IMR-90 (cell line): ENCODE measurements around the gene SEMA6A. TPM values are rescaled to one million over a fixed set of nuclear protein-coding genes. Genes with fewer than 3 reads are reported as not detected.

Source experiments
- ATAC-seq: fragments of 200-7000 bp; cut with Tn5 transposase; 2 replicates; pipeline ENCODE4 v1.9.1; 2020; ENCODE audit warnings: low read depth, mild to moderate bottlenecking, moderate library complexity
- BruUV-seq: library from RNA; stranded (reverse); fragments of 400-500 nt; replicated peaks from 2 replicates; lab custom pipeline; 2021; lab: Mats Ljungman, UMichigan
- CTCF ChIA-PET: fragments of 300-600 bp; formaldehyde crosslinking; extraction: SDS; loops from one replicate; lab custom pipeline; 2021; ENCODE audit warnings: antibody characterized with exemption; lab: Yijun Ruan, JAX
- POLR2A ChIA-PET: fragments of 300-600 bp; sonication (Branson Sonifier 250); formaldehyde crosslinking; loops from one replicate; lab custom pipeline; 2022; ENCODE audit warnings: antibody characterized with exemption; ENCODE audit not compliant: unreplicated experiment; lab: Charles Lee
- DNase-seq: peaks from one replicate; pipeline ENCODE4 v3.0.0; 2013
- H2AFZ ChIP-seq: replicated peaks from 2 replicates; pipeline ENCODE3; 2013; ENCODE audit warnings: low read length, mild to moderate bottlenecking; ENCODE audit not compliant: poor library complexity
- H2AK5ac ChIP-seq: 2 replicates; pipeline ENCODE4 v1.6.1; 2013; ENCODE audit warnings: low read depth, low read length, inconsistent platforms
- H2AK9ac ChIP-seq: replicated peaks from 2 replicates; pipeline ENCODE3; 2013; ENCODE audit warnings: mild to moderate bottlenecking, low read depth, low read length, moderate library complexity; ENCODE audit not compliant: poor library complexity
- H2BK120ac ChIP-seq: 2 replicates; pipeline ENCODE4 v1.6.1; 2013; ENCODE audit warnings: low read depth, low read length, inconsistent platforms
- H2BK15ac ChIP-seq: 3 replicates; pipeline ENCODE4 v1.6.1; 2013; ENCODE audit warnings: low read depth, low read length, inconsistent platforms
- H2BK20ac ChIP-seq: 2 replicates; pipeline ENCODE4 v1.6.1; 2013; ENCODE audit warnings: low read depth, mild to moderate bottlenecking, inconsistent platforms, low read length, moderate library complexity
- H2BK5ac ChIP-seq: 2 replicates; pipeline ENCODE4 v1.6.1; 2013; ENCODE audit warnings: mild to moderate bottlenecking, low read depth, low read length, inconsistent platforms; ENCODE audit not compliant: poor library complexity, severe bottlenecking
- H3K14ac ChIP-seq: replicated peaks from 2 replicates; pipeline ENCODE4 v1.6.1; 2013; ENCODE audit warnings: low read depth, low read length, inconsistent platforms
- H3K18ac ChIP-seq: 2 replicates; pipeline ENCODE4 v1.6.1; 2013; ENCODE audit warnings: low read depth, low read length, control low read depth
- H3K23ac ChIP-seq: 2 replicates; pipeline ENCODE4 v1.6.1; 2013; ENCODE audit warnings: low read depth, low read length, inconsistent platforms
- H3K27ac ChIP-seq: 2 replicates; pipeline ENCODE4 v1.5.1; 2013; ENCODE audit warnings: mild to moderate bottlenecking, control low read depth, low read length; ENCODE audit not compliant: insufficient read depth
- H3K27me3 ChIP-seq: 2 replicates; pipeline ENCODE4 v1.6.1; 2013; ENCODE audit warnings: low read length; ENCODE audit not compliant: control insufficient read depth, insufficient read depth
- H3K36me3 ChIP-seq: 2 replicates; pipeline ENCODE4 v1.6.1; 2013; ENCODE audit warnings: low read length, mixed read lengths; ENCODE audit not compliant: control insufficient read depth, insufficient read depth
- H3K4ac ChIP-seq: 2 replicates; pipeline ENCODE4 v1.6.1; 2013; ENCODE audit warnings: low read depth, low read length, inconsistent platforms
- H3K4me1 ChIP-seq: 2 replicates; pipeline ENCODE4 v1.6.1; 2013; ENCODE audit warnings: low read length, mixed read lengths; ENCODE audit not compliant: control insufficient read depth, insufficient read depth
- H3K4me2 ChIP-seq: 2 replicates; pipeline ENCODE4 v1.6.1; 2013; ENCODE audit warnings: low read depth, mild to moderate bottlenecking, control low read depth, low read length, moderate library complexity
- H3K4me3 ChIP-seq: 2 replicates; pipeline ENCODE4 v1.5.1; 2013; ENCODE audit warnings: low read depth, mild to moderate bottlenecking, control low read depth, low read length, moderate library complexity; ENCODE audit not compliant: insufficient read depth
- H3K56ac ChIP-seq: 2 replicates; pipeline ENCODE4 v1.6.1; 2013; ENCODE audit warnings: low read length, inconsistent platforms; ENCODE audit not compliant: insufficient read depth; ENCODE audit errors: extremely low read depth
- H3K79me1 ChIP-seq, 2 experiments: 2 replicates each; pipeline ENCODE4 v1.6.1; 2013; ENCODE audit warnings: low read length in 2 of 2, inconsistent platforms in 1 of 2, low read depth in 1 of 2
- H3K9ac ChIP-seq: 2 replicates; pipeline ENCODE4 v1.6.1; 2013; ENCODE audit warnings: low read depth, low read length, control low read depth
- H3K9me1 ChIP-seq: 2 replicates; pipeline ENCODE4 v1.6.1; 2013; ENCODE audit warnings: low read length, inconsistent platforms; ENCODE audit not compliant: insufficient read depth
- H3K9me3 ChIP-seq: 2 replicates; pipeline ENCODE4 v1.6.1; 2013; ENCODE audit warnings: low read length; ENCODE audit not compliant: control insufficient read depth, insufficient read depth
- H4K20me1 ChIP-seq: 2 replicates; pipeline ENCODE4 v1.6.1; 2013; ENCODE audit warnings: low read length, inconsistent platforms; ENCODE audit not compliant: insufficient read depth
- H4K5ac ChIP-seq: 2 replicates; pipeline ENCODE4 v1.6.1; 2013; ENCODE audit warnings: mild to moderate bottlenecking, low read depth, low read length, control low read depth
- H4K8ac ChIP-seq, 2 experiments: 2 replicates each; pipeline ENCODE4 v1.6.1; 2013; ENCODE audit warnings: low read depth in 2 of 2, low read length in 2 of 2, control low read depth in 1 of 2, inconsistent platforms in 1 of 2
- H4K91ac ChIP-seq: 2 replicates; pipeline ENCODE4 v1.6.1; 2013; ENCODE audit warnings: low read depth, low read length, inconsistent platforms; ENCODE audit not compliant: insufficient read depth
- CTCF ChIP-seq: conservative IDR thresholded peaks from 2 replicates; pipeline ENCODE4 v1.5.1; 2012; ENCODE audit warnings: mild to moderate bottlenecking, low read depth, low read length, improper control_type of control experiment
- MXI1 ChIP-seq: IDR thresholded peaks from 2 replicates; pipeline ENCODE4 v1.6.1; 2012; ENCODE audit warnings: low read depth, mild to moderate bottlenecking, low read length, moderate library complexity, borderline replicate concordance
- NFE2L2 ChIP-seq: fragments of 150-350 bp; IDR thresholded peaks from 2 replicates; pipeline ENCODE4 v1.6.1; 2016; ENCODE audit warnings: low read depth, mild to moderate bottlenecking, low read length
- SMC3 ChIP-seq: fragments of 150-350 bp; IDR thresholded peaks from 2 replicates; pipeline ENCODE4 v1.6.1; 2016; ENCODE audit warnings: low read depth, mild to moderate bottlenecking, antibody characterized with exemption, low read length, moderate library complexity
- WGBS, 2 experiments: methylation state at CpG; one replicate each; pipeline versions ENCODE4 v1.1.5 to v1.1.7; 2013; ENCODE audit warnings: missing lambda C conversion rate in 2 of 2; ENCODE audit not compliant: insufficient read length in 1 of 2; ENCODE audit errors: extremely low coverage in 2 of 2; 5-methylcytosine and 5-hydroxymethylcytosine counted together
- dilution Hi-C: fragments of 300-500 bp; cut with HindIII; formaldehyde crosslinking; loops from one replicate; pipeline ENCODE4 v1.14.3; 2018; ENCODE audit warnings: low sequenced_read_pairs; ENCODE audit not compliant: unreplicated experiment
- in situ Hi-C: fragments of 300-500 bp; cut with MboI; formaldehyde crosslinking; loops from 3 replicates; pipeline ENCODE4 v1.14.3; 2019; ENCODE audit warnings: low sequenced_read_pairs, inconsistent platforms, mixed read lengths
- intact Hi-C: fragments of 100-400 bp; cut with micrococcal nuclease; formaldehyde crosslinking; loops from 2 replicates; pipeline ENCODE4 v1.10.0; 2022
- polyA plus RNA-seq, 3 experiments: library from polyadenylated mRNA; depleted of rRNA; stranded (reverse); fragments of >200 nt; gene quantifications; 2 replicates each; pipeline ENCODE4 v1.2.3, GENCODE V29; 2012; ENCODE audit warnings: low replicate concordance in 1 of 3
- total RNA-seq: library from RNA; depleted of rRNA; stranded (reverse); fragments of >200 nt; gene quantifications from 2 replicates; pipeline ENCODE4 v1.2.3, GENCODE V29; 2012

SEMA6A gene
- total and polyA plus RNA-seq, 2 of the 4 experiments (the other 2 are of a cell fraction) = 0.27 to 0.36 TPM

GRCh38 chr5:116531117-116531516 lies 43.5 kb downstream of the SEMA6A start:
- Histone ChIP-seq H4K20me1 (no peaks in the 10 kb centered on the region), H3K4me1 (no peaks in the 10 kb centered on the region), H3K9me1 (no peaks in the 10 kb centered on the region), H3K14ac (no peak overlapping the region), H3K36me3 (no peaks in the 10 kb centered on the region), H3K23ac (no peak overlapping the region), H3K27me3 (no peaks in the 10 kb centered on the region; the same call in 1 of the 2 replicates), H4K5ac (no peak overlapping the region), H4K8ac (no peak overlapping the region), H3K27ac (no peak overlapping the region), H2AK5ac (no peak overlapping the region), H3K4ac (no peak overlapping the region), H2AFZ (no peak overlapping the region), H2BK15ac (no peak overlapping the region), H2AK9ac (no peak overlapping the region), H3K56ac (no peak overlapping the region), H3K9me3 (no peaks in the 10 kb centered on the region), H3K79me1 (no peaks in the 10 kb centered on the region), H2BK20ac (no peak overlapping the region), H3K4me3 (no peak overlapping the region), H2BK120ac (no peak overlapping the region), H3K9ac (no peak overlapping the region), H4K91ac (no peak overlapping the region), H2BK5ac (no peak overlapping the region), H3K4me2 (no peak overlapping the region), H3K18ac (no peak overlapping the region)
- in situ Hi-C loops (no loop called here), intact Hi-C loops (no loop called here), dilution Hi-C loops (no loop called here)
- no CpG with 5 or more reads among the region's 5 CpGs for WGBS, 2 experiments
- no TSS peak for BruUV-seq
- TF ChIP-seq CTCF = no peak
- no peak for TF ChIP-seq SMC3
- TF ChIP-seq MXI1 = no peak
- TF ChIP-seq NFE2L2 = no peak
- no peak for DNase-seq
- POLR2A ChIA-PET = no interaction called here
- CTCF ChIA-PET = no interaction called here
- ATAC-seq = no peak
